Gastrocnemius medialis (tissue), 4 donors: ENCODE data around the gene MARCHF9. TPM values are rescaled to one million over a fixed set of nuclear protein-coding genes. Genes with fewer than 3 reads are reported as not detected.
A peak's percentile ranks its signal among the peaks of the same experiment; 100 is the strongest.

Source experiments
- ATAC-seq, 2 donors: fragments of 150-250 bp; one replicate each; pipeline ENCODE4 v1.9.1; 2016
- DNase-seq, 2 donors: peaks; one replicate each; pipeline ENCODE4 v3.0.0-alpha.2; 2019
- H3K27ac ChIP-seq, 4 donors: fragments of 200-600 bp; sonication (generic); 1 replicate in 1 of 4; 2 replicates in 3 of 4; pipeline ENCODE4 v1.5.1; 2016 to 2018; ENCODE audit warnings: mild to moderate bottlenecking in 2 of 4, moderate library complexity in 1 of 4
- H3K27me3 ChIP-seq, 3 donors: fragments of 200-600 bp; sonication (generic) in 2 of 3; 1 replicate in 1 of 3; 2 replicates in 2 of 3; pipeline versions ENCODE4 v1.5.1 to v1.6.0; 2016 to 2019; ENCODE audit warnings: mild to moderate bottlenecking in 1 of 3, moderate library complexity in 1 of 3
- H3K36me3 ChIP-seq, 2 donors: fragments of 200-600 bp; sonication (generic) in 1 of 2; one replicate each; pipeline ENCODE4 v1.5.1; 2017 to 2018
- H3K4me1 ChIP-seq, 2 donors: fragments of 200-600 bp; sonication (generic) in 1 of 2; one replicate each; pipeline ENCODE4 v1.5.1; 2016 to 2017; ENCODE audit warnings: mild to moderate bottlenecking in 2 of 2
- H3K4me3 ChIP-seq, 4 donors: fragments of 200-600 bp; sonication (generic) in 3 of 4; 1 replicate in 1 of 4; 2 replicates in 3 of 4; pipeline ENCODE4 v1.5.1; 2016 to 2019; ENCODE audit warnings: mild to moderate bottlenecking in 2 of 4
- H3K9me3 ChIP-seq, 3 donors: fragments of 200-600 bp; sonication (generic) in 2 of 3; 1 replicate in 1 of 3; 2 replicates in 2 of 3; pipeline ENCODE4 v1.5.1; 2016 to 2019
- CTCF ChIP-seq, 5 experiments: fragments of 450-650 bp in 3 of 5; fragments of 200-600 bp in 2 of 5; sonication (generic) in 2 of 5; IDR thresholded peaks in 4 of 5; conservative IDR thresholded peaks in 1 of 5; 1 replicate in 4 of 5; 2 replicates in 1 of 5; pipeline ENCODE4 v1.5.1; 2016 to 2019; ENCODE audit warnings: antibody characterized with exemption in 5 of 5, mild to moderate bottlenecking in 3 of 5, moderate library complexity in 3 of 5
- POLR2A ChIP-seq, 2 donors: fragments of 450-650 bp; IDR thresholded peaks; one replicate each; pipeline ENCODE4 v1.6.1; 2017; ENCODE audit warnings: antibody characterized with exemption in 2 of 2, mild to moderate bottlenecking in 2 of 2, moderate library complexity in 2 of 2
- in situ Hi-C, 4 donors: fragments of 200-750 bp; cut with MboI; loops; one replicate each; pipeline versions ENCODE4 v1.15.0 to v1.8.0; 2017; ENCODE audit warnings: low sequenced_read_pairs in 4 of 4
- intact Hi-C: fragments of 100-400 bp; cut with DNase I; formaldehyde crosslinking; loops from one replicate; pipeline ENCODE4 v1.15.1; 2023; ENCODE audit warnings: low total_unique reads
- total RNA-seq, 4 donors: library from RNA; depleted of rRNA; stranded (reverse); fragments of >200 nt; gene quantifications; one replicate each; pipeline versions ENCODE4 v1.1.0 to v1.2.3, GENCODE V29; 2016

Gene MARCHF9
- total RNA-seq, 4 donors from 2014 or later: 4.8 to 11.3 (median 7.9) TPM

GRCh38 chr12:57783861-57784260 is 29.0 kb downstream of the MARCHF9 start:
- ATAC-seq: no peak
- intact Hi-C loops: loop anchor here (5.0 kb wide), 2 partner anchors 37 to 48 kb away; partner anchors contain the start of gene TSPAN31
- H3K36me3 ChIP-seq: peaks cover 3 to 40% of the 10 kb centered on the region in 2 donors
- H3K9me3 ChIP-seq: no peaks in the 10 kb centered on the region
- DNase-seq: no peak
- H3K27me3 ChIP-seq: no peaks in the 10 kb centered on the region
- peak overlapping the region in 3 of 4 donors; percentile 91 to 98 (median 98) for H3K4me3 ChIP-seq
- TF ChIP-seq CTCF (IDR thresholded peaks at IDR 0.05 in 4 of 5, conservative IDR thresholded peaks at IDR 0.05 in 1 of 5) (no peak), POLR2A (IDR thresholded peaks at IDR 0.05) (no peak)
- no peak overlapping the region for H3K27ac ChIP-seq
- peaks cover 9 to 15% of the 10 kb centered on the region in 2 donors for H3K4me1 ChIP-seq
- in situ Hi-C loops: loop anchor here in 1 of 4 donors (5.0 kb wide), 1 partner anchor 123 kb away; no protein-coding TSS in a partner anchor

GRCh38 chr12:57793920-57794319 is 39.0 kb downstream of the MARCHF9 start:
- in situ Hi-C loops: no loop called here
- no peak for TF ChIP-seq CTCF (IDR thresholded peaks at IDR 0.05 in 4 of 5, conservative IDR thresholded peaks at IDR 0.05 in 1 of 5)
- TF ChIP-seq POLR2A (IDR thresholded peaks at IDR 0.05): no peak
- no peak for ATAC-seq

GRCh38 chr12:57795354-57795753 is 40.5 kb downstream of the MARCHF9 start:
- Histone ChIP-seq H3K27ac (peak overlapping the region in 2 of 4 donors; percentile 41 to 42), H3K4me1 (no peaks in the 10 kb centered on the region), H3K9me3 (no peaks in the 10 kb centered on the region), H3K36me3 (peaks cover 0 to 76% of the 10 kb centered on the region in 2 donors), H3K4me3 (no peak overlapping the region), H3K27me3 (no peaks in the 10 kb centered on the region)
- no peak for DNase-seq
- in situ Hi-C loops: no loop called here
- ATAC-seq: peak in 1 of 2 donors; percentile 55
- no peak for TF ChIP-seq CTCF (IDR thresholded peaks at IDR 0.05 in 4 of 5, conservative IDR thresholded peaks at IDR 0.05 in 1 of 5)
- intact Hi-C loops: no loop called here

More at GRCh38 chr12:57793920-57794319, 39.0 kb downstream of the MARCHF9 start:
- Histone ChIP-seq H3K4me1 (no peaks in the 10 kb centered on the region), H3K27ac (no peak overlapping the region), H3K9me3 (no peaks in the 10 kb centered on the region), H3K36me3 (peaks cover 0 to 71% of the 10 kb centered on the region in 2 donors), H3K27me3 (no peaks in the 10 kb centered on the region), H3K4me3 (no peak overlapping the region)
- no peak for DNase-seq
- intact Hi-C loops: no loop called here

GRCh38 chr12:57796996-57797395 is 42.1 kb downstream of the MARCHF9 start:
- Histone ChIP-seq H3K27ac (no peak overlapping the region), H3K9me3 (no peaks in the 10 kb centered on the region), H3K36me3 (peaks cover 0 to 79% of the 10 kb centered on the region in 2 donors), H3K4me1 (no peaks in the 10 kb centered on the region), H3K4me3 (no peak overlapping the region), H3K27me3 (no peaks in the 10 kb centered on the region)
- DNase-seq (no peak), ATAC-seq (no peak)
- intact Hi-C loops (no loop called here), in situ Hi-C loops (no loop called here)
- TF ChIP-seq CTCF (IDR thresholded peaks at IDR 0.05 in 4 of 5, conservative IDR thresholded peaks at IDR 0.05 in 1 of 5) (no peak), POLR2A (IDR thresholded peaks at IDR 0.05) (no peak)

GRCh38 chr12:57797933-57798332 is 43.0 kb downstream of the MARCHF9 start:
- H3K36me3 ChIP-seq: peaks cover 0 to 83% of the 10 kb centered on the region in 2 donors

More at GRCh38 chr12:57797933-57798332, 43.0 kb downstream of the MARCHF9 start:
- no peaks in the 10 kb centered on the region for H3K9me3 ChIP-seq
- no peaks in the 10 kb centered on the region for H3K27me3 ChIP-seq
- DNase-seq: no peak
- H3K4me3 ChIP-seq: no peak overlapping the region
- in situ Hi-C loops: no loop called here
- intact Hi-C loops: no loop called here
- H3K4me1 ChIP-seq: no peaks in the 10 kb centered on the region
- no peak overlapping the region for H3K27ac ChIP-seq
- ATAC-seq: no peak
- TF ChIP-seq CTCF (IDR thresholded peaks at IDR 0.05 in 4 of 5, conservative IDR thresholded peaks at IDR 0.05 in 1 of 5) (no peak), POLR2A (IDR thresholded peaks at IDR 0.05) (no peak)
